Activated CD4-positive, alpha-beta T cell treated with anti-CD3 and anti-CD28 coated beads, Interleukin-10, Interleukin-2, amounts not matched to agents 100 ng/mL and 50 ng/mL, durations not matched to agents 16 hours and 8 hours (primary cell): Measurements from ENCODE around the gene ENO2.

Experiments used
- DNase-seq: peaks from one replicate; pipeline ENCODE4 v3.0.0-alpha.2; 2020

Gene ENO2

DNA sequence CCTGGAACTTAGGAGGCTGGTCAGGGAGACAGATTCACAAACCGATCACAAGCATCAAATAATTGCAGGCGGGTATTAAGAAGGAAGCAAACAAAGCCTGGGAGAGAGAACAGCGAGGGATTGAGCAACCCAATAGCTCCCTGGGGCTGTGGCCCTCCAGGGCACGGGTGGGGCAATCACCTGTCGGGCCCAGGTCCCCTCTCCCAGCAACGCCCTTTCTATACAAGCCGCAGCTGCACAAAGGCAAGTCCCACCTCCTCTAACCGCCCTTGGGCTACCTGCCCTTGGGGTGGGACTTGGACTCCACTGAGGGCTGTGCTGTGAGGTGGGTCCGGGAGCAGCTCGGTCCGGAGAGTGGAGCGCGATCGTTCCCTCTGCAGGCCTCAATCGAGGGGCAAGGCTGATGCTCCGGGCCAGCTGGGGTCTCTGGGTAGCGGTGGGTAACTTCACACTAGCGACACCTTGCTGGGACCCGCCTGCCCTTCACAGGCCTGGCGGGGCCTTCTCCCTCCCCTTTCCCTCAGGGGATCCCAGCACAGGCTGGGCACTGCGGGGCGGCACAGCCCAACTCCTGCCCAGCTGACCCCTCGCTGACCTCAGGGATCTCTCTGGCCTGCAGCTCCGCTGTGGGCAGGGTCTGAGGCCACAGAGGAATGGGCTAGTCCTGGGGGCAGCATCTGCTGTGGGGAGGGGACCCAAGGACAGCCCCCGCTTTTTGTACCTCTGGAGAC is 48.1 kb downstream of the ENO2 start:
- DNase-seq = no peak

DNA sequence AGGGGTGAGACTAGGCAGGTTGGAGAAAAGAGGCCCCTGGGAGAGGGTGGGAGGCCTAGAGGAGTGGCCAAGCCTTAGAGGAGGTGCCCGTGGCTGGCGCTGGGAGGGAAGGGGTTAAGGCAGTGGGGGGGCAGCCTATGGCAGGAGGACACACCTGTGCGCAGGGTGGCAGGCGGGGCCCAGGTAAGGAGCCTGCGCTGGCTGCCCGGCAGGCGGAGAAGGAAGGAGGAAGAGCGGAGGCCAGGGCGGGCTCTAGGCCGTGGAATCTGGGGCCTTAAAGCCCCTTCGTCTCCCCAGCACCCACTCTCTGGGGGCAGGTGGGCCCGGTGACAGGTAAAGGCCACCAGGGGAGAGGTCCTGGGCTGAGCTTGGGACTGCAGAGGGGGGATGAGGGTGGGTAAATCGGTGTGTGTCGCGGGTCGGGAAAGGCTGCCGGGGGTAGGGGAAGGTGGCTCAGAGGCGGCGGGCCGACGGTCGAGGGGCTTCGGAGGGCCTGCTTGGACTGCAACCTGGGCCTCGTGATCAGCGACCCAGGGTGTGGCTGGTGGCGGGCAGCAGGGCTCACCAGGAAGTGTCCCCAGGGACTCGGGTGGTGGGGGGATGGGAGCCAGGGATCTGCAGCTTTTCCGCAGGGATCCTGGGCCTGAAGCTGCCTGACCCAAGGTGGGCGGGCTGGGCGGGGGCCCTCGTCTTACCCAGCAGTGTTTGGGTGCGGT is 48.8 kb downstream of the ENO2 start:
- no peak for DNase-seq

DNA sequence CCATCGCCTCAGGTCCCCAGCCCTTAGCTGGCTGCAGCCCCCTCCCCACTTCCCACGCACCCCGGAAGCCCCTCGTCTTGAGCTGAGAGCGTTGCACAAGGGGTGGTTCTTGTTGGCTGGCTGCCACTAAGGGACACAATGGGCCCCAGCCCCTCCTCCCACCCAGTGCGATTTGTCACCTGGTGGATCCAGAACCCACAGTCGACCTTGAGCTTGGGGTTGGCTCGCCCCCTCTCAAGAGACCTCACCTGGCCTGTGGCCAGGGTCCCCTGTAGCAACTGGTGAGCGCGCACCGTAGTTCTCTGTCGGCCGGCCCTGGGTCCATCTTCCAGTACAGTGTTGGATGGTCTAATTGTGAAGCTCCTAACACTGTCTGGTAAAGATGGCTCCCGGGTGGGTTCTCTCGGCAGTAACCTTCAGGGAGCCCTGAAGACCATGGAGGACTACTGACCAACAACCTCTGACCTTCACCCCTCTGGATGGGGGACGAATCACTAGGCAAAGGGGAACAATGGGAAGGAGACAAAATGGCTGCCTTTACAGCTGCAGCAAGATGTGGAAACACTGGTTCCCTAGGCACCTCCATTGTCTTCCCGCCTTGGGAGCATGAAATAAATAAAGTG is 49.5 kb downstream of the ENO2 start:
- no peak for DNase-seq

- DNase-seq = no peak
These were observed 50.2 kb downstream of the ENO2 start for GRCh38 chr12:6964605-6965025.

- peak; percentile 92 for DNase-seq
These were observed 50.8 kb downstream of the ENO2 start for GRCh38 chr12:6965026-6965661.

- DNase-seq = no peak
These were observed 51.3 kb downstream of the ENO2 start for GRCh38 chr12:6965714-6966113.

DNA sequence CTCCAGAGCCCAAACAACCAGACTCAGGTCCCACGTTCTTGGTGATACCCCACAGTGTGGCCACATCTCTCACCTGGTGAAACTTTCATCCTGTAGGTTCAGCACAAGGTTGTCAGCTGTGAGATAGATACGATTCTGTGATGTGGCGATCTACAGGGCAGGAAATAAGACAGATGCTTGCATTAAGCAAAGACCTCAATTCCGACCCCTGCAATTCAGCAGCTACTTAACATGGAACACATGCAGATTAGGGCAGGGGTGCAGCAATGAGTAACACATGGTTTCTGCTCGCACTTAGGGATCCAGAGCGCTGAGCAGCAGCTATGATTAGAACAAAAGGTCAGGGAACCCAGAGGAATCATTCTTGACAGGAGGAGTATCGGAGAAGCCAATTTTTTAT is 52.0 kb downstream of the ENO2 start:
- DNase-seq = no peak

DNA sequence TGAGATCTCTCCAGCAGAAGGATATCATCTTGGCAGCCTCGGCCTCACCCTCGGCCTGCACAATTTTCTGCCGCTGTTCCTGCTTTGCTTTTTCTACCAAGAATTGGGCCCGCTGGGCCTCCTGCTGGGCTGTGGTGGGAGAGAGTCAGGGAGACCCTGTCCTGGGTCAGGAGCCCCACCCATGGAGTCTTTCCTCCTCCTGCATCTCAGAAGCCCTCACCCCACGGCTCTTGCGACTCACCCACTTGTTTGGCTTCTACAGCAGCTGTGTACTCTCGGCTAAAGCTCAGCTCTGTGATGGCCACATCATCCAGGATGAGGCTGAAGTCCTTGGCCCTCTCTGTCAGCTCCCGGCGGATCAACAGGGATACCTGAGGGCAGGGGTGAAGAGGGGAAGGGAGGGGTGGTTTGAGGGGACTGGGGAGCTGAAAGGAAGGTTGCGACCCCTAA is 53.3 kb downstream of the ENO2 start:
- DNase-seq = no peak

- no peak for DNase-seq
These were observed 54.0 kb downstream of the ENO2 start for GRCh38 chr12:6968426-6968825.

DNA sequence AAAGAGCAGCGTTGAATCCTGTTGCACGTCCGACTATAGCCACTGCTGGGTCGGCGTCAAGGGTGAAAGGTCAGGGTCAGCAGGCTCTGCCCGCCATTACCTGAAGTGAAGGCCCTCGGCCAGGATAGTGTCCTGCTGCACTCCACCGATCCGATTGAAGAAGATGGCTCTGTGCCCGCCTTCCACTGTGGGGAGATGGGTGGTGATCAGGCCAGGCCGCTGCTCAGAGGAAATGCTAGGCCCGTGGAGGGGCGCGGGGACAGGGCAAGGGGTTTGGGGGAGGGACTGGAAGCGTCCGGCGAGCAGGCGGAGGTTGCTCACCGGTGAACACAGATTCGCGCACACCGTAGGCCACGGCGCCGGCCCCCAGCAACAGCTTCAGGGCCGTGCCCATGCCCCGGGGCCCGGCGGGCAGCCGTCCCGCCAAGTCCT is 55.7 kb downstream of the ENO2 start:
- DNase-seq = no peak
